Measurements from ENCODE around the gene ALDH8A1.

ALDH8A1 gene, protein sequence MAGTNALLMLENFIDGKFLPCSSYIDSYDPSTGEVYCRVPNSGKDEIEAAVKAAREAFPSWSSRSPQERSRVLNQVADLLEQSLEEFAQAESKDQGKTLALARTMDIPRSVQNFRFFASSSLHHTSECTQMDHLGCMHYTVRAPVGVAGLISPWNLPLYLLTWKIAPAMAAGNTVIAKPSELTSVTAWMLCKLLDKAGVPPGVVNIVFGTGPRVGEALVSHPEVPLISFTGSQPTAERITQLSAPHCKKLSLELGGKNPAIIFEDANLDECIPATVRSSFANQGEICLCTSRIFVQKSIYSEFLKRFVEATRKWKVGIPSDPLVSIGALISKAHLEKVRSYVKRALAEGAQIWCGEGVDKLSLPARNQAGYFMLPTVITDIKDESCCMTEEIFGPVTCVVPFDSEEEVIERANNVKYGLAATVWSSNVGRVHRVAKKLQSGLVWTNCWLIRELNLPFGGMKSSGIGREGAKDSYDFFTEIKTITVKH

DNA sequence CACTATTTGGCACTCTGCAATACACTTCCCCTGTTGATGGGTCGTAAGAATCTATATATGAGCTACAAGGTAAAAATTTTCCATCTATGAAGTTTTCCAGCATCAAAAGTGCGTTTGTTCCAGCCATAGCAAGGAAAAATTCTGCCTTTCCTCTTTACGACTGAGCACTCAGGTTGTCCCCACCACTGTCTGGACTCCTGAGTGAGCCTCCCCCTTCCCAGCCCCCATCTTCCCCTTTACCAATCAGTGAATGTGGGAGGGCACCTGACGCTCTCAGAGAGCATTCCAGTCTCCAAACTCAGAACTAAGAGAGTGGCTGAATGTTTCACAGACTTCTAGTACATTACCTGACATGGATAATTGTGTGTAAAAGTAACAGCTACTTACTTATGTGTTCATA, at the start of gene ALDH8A1:
ALDH8A1 (minus strand) TSS at position 175 of the 400 bp plus-strand sequence; CDS start at position 127, 48 bp downstream.
- DNase-seq: no peak

DNA sequence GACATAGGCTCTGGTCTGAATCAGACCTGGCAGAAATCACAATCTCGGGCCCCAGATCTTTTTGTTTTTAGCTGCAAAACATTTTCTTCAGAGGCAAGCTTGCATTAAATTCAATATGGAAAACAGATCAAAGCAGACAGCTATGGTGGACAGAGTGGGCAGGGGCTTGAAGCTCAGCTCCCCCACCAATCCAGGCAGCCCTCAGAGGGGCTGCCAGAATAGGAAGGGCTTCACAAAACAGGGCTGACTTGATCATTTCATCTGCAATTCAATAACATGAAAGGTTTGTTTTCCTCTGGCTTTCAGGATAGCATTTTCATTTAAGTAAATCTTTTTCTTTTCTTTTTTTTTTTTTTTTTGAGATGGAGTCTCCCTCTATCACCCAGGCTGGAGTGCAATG, 49.2 kb upstream of the ALDH8A1 start:
- no peak for DNase-seq

DNA sequence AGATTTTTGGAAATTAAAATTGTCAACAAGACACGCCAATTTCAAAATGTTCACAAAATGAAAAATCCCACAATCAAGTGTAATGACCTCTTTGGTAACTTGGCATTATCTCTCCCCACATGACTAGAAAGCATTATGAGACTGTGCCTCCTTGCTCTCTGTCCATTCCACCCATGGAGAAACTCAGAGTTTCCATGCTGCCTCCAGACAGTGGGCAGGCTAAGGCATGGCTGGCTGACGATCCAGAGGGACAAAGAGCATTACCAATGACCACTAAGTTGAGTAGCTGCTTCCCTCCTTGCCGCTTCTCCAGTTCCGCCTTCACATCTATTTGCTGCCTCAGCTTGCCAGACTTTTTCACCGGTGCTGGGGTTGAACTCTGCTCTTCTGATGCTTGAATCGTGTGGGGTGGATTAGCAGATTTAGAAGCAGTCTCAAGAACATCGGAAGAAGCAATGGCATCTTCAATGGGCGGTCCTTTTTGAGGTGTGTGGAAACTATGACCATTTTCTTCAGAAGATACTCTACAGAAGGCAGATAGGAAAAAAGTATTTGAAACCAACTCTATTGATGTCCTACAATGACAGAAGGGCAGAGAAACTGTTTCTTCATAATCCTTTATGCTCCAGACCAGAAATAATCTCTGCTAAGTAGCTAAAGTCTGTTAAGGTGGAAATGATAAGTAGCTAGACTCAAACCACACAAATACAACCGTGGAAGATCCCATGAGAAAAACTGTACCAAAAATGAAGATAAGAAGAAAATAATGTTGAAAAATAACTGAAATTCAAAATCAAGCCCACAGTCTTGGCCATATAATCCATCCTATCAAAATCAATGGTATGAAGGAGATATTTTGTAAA, 47.5 kb upstream of the ALDH8A1 start:
- no peak for DNase-seq

DNA sequence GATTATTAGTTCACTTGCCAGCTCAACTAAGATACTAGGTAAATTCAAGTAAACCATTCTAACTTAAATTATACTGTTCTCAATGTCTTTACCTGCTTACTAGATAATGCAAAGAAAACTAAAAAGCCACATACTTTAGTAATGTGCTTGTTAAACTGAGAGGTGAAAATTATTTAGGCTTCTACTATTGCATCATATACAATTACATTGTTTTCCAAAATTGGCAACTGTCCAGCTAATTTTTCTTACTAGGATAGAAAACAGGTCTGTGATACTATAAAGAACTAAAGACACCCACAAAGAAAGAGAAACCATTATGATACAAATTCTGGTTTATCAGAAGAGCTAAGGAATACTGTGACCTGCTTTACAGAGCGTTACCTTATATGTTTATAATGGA, 45.6 kb upstream of the ALDH8A1 start:
- DNase-seq: no peak

DNA sequence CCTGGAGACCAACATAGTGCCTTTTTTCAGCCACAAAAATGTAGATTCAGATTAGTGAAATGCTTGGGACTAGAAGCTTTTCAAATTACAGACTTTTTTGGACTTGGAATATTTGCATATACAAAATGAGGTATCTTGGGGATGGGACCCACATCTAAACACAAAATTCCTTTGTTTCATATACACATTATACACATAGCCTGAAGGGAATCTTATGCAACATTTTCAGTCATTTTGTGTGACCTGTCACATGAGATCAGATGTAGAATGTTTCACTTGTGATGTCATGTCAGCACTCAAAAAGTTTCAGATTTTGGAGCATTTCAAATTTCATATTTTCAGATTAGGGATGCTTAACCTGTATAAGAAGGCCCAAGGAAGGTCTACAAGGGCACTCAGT, 44.5 kb upstream of the ALDH8A1 start:
- DNase-seq: no peak

DNA sequence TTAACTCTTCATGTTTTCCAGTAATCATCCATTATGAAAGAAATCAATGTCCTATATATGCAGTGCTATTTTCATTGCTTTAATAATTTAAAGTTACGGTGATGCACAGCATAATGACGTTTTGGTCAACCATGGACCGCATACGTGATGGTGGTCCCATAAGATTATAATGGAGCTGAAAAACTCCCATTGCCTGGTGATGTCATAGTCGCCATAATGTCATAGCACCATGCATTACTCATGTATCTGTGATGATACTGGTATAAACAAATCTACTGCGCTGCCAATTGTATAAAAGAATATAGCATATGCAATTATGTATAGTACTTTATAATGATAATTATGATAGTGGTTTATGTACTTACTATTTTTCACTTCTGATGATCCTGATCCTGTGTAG, 42.3 kb upstream of the ALDH8A1 start:
- DNase-seq: no peak

DNA sequence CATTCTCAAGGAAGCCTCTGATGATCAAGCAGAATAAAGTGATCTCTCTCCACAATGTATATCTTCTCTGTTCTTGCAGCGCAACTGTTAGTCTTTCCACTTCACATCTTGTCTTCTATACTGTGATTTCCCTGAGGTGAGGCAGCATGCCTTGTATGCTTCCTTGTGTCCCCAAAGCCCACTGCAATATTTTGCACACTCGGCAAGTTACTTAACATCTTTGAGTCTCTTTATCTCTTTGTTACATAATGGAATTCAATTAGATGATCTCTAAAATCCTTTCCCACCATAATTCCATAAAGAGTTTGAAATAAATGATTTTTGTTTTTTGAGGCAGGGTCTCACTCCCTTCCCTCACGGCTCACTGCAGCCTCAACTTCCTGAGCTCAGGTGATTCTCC, 40.4 kb upstream of the ALDH8A1 start:
- DNase-seq: no peak

DNA sequence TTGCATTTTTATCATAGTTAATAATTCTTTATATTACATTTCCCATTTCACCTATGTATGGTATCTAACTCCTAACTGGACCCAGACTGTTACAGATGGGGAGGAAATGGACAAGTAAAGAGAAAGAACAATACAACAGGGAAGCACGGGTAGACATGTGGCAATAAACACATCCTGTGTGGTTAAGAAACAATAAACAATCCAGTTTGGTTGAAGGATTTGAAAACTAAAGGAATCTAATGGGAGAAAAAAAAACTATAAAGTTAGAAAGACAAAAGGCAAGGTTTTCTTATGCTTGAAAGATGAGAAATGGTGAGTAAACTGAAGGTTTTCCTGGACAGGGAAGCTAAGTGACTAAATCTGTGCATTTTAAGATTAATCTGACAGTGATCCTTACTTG, 34.9 kb upstream of the ALDH8A1 start:
- no peak for DNase-seq

DNA sequence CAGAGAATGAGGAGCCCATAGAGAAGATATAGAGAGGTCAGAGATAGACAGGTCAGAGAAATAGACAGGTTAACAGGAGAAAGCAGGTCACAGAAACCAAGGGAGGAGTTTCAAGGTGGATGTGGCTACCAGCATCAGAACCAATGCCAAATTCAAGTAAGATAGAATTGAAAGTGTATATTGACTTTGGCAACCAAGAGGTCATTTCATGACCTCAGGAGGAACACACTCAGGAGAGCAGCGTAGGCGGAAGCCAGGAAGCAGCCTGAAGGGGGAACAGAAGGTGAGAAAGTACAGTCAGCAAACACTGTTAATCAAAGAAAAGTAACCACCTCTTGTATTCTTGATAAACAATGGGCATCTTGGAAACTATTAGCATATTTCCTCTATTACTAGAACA, 33.9 kb upstream of the ALDH8A1 start:
- no peak for DNase-seq

DNA sequence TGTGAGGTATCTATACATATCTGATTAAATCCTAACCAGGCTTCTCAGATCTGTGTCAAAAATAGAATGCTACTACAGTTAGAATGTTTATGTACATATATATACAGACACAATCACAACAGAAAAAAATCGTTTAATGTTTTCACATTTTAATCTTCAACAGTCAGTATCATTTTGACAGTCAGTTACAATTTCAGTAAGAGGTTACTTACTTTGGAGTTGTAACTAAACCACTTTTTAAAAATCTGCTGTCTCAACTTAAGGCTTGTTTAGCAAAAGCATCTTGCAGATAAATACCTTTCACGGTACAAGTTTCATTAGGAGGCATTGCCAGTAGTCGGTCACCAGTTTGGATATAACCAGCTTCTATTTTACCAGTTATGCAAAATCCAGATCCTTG, 32.3 kb upstream of the ALDH8A1 start:
- no peak for DNase-seq

DNA sequence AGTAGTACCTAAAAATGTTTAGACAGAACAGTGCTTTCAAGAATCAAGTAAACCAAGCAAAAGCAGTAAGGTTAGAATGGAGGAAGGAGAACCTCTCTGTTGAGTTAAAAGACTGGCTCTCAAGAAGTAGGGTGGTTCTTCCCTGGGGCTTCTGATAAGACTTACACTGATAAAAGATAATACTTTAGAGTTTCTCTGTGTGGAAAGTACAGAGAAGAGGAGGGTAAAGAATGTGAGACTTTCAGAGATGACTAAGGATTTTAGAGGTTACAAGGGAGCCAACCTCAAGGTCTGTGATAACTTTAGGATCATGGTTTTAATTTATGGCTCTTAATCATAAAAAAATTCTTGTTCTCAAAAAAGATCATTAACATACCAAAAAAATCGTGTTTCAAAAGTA, 30.9 kb upstream of the ALDH8A1 start:
- no peak for DNase-seq

DNA sequence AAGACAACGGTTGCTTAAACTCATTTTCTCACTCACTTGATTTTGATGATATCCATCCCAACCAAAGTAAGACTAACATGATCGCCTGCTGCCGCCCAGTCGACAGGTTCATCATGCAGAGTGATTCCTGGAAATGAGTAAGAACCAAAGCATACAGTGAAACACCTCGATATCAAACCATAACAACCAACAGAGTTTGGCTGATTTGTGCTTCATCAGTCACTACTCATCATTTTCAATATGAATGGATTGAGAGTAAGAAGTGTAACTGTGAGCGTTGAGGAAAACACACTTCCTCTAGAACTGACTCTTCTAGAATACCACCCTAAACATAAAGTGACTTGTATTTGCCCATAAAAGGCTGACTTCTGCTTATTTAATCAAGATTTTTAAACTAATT, 29.2 kb upstream of the ALDH8A1 start:
- no peak for DNase-seq

DNA sequence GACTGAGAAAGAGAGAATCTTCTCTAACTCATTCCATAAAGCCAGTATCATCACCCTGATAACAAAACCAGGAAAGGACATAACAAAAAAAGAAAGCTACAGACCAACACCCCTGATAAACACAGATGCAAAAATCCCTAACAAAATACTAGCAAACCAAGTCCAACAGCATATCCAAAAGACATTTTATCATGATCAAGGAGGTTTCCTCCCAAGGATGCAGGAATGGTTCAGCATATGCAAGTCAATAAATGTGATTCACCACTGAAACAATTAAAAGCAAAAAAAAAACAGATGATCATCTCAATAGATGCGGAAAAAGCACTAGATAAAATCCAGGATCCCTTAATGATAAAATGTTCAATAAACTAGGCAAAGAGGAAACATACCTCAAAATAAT, 24.5 kb upstream of the ALDH8A1 start:
- no peak for DNase-seq

DNA sequence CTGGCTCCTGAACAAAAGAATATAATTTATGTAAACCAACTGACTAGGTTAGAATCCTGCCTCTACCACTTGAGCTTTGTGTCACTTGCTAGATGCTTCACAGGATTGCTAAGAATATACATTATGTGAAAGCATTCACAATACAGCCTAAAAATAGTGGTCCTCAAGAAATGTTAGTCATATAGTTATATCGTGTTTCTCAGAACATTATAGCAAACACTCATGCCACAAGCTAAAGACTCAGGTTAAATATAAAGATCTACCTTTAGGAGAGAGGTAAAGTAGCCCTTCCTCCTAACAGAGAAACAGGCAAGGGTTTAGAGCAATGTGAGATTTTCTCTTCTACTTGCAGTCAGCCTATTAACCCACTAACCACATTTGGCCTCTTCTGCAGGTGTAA, 17.8 kb upstream of the ALDH8A1 start:
- DNase-seq: no peak

DNA sequence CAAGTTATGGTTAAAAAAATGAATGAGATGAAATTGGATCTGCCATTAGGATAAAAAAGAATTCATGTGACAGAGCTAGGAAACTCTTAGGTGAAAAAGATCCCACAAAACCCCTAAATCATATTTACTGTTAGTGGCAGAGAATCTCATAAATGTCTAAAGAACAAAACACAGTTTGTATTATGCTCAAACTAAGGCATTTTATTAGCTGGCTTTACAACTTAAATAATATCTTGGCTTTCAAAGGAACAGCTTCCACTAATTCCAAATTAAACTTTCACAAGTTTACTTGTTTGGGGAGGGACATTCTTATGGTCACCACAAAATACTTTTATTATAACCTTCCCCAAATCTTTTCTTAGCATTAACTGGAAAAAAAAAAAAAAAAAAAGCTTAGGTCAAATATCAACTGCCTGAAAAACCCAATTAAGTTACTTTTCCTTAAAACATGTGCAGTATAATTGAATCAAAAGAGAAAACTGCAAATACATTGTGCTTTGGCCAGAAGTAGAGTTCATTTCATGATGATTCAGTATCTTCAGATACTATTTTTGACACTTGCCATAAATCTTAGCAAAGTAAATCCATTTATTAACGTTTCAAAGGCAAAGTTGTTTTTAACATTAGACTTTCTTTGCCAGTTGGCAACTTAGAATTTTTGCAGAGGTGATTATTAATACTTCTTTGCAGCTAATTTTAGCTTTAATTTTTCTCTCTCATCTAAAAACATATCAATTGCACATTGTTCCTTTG, 14.7 kb upstream of the ALDH8A1 start:
- DNase-seq: no peak

DNA sequence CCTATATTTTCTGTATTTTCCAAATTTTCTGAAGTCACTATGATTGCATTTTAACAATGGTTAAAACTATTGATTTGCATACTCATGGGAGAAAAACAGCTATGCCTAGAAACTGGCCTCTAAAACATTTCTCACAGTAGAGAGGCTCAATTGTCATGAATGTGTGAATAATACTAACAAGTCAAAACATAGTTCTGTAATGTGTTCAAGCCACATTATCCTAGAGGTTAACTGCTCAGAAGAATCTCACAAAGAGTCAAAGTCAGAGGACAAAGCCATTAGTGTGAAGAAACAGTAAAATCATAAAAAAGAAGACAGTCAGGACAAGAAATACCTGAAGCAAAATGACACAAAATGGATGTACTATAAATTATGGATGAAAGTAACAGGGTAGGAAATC, 12.5 kb upstream of the ALDH8A1 start:
- no peak for DNase-seq

DNA sequence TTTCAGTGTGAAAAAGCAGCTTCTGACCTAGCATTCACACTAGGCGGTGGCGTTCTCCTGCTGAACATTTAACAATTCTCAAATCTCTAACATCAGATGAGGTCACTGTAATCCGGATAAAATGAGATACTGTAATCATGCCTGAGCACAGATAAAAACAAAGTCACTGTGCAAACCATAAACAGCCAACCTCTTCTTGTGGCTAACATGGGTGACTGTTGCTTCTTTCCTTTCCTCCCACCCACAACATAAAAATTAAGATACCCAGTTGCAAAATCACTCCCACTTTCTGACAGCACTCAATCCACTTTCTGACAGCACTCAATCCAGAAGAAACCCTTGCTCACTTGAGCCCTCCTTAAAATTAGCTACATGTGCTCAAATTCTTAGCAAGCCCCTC, 11.5 kb upstream of the ALDH8A1 start:
- no peak for DNase-seq

DNA sequence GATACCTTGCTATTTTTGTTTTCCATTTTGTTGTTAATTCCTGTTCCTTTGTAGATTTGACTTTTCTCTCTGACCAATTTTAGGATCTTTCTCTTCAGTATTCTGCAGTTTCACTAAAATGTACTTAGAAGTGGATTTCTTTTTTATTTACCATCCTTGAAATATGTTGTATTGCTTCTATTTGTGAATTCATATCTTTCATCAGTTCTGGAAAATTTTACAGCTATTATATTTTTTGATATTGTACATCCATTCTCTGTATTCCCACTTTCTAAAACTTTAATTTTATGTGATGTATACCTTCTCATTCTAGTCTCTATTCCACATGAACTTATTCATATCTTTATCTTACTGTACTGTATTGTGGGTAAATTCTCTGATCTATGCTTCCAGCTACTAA, 9.7 kb upstream of the ALDH8A1 start:
- no peak for DNase-seq

DNA sequence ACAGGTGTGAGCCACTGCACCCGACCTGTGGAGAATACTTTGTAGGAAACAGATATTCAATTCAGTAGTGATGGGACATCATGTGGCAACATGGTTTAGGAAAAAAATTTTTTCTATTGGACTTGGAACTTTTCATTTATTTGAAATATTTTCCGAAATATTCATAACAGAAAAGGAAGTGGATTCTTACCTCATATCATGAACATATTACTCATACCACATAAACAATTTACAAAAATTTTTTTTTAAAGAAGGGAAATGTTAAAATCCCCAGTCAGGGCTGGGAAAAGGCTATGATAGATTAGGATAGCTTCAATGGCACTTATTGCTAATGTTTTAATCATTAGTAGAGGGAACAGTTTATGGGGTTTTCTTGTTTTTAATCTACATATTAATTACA, 6.8 kb upstream of the ALDH8A1 start:
- DNase-seq: no peak

DNA sequence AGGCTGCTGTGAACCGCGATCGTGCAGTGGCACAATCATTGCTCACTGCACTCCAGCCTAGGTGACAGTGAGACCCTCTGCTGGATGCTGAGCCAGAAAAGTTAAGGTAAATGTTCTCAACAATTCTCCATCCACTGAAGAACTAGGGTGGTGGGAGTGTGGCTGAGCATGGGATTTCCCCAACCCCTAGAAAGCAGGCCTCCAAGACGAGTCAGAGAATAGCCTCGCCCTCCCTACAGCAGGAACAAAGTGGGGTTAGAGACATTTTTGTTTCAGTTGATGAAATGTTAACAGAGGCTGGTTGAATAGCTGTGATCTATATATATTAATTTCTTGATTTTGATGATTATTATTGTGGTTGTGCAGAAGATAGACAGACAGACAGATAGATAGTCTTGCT, 6.1 kb upstream of the ALDH8A1 start:
- no peak for DNase-seq

DNA sequence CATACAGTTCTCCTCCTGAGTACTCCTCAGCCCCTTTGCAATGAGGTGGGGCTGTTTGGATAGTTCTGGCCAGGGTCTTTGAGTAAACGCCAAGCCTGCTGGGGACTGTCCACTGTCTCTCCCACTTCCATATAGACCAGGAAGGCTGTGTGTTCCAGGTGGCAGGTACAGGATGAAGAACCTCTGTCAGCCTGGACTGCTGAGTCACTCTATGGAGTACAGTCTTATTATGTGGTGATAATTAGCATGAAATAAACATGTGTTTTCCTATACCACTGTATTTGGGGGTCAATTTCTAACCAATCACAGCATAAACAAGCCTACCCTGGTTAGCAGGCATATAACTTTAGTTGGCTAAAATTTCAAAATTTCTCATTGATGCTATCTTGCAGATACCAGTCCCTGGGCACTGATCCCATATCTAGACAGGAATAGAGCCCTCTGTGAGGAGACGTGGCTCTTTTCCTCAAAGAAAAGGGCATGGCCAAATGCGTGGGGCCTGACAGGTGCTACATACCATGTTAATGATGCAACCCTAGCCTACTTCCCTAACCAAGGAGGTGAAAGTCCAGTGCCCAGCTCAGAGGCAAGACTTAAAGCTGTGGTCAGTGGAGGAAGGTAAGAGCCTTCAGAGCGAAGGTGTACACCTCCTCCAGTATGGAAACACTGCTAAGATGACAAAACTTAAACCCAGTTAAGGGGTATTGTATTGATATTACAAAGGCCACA, 4.5 kb upstream of the ALDH8A1 start:
- peak; percentile 23 for DNase-seq

DNA sequence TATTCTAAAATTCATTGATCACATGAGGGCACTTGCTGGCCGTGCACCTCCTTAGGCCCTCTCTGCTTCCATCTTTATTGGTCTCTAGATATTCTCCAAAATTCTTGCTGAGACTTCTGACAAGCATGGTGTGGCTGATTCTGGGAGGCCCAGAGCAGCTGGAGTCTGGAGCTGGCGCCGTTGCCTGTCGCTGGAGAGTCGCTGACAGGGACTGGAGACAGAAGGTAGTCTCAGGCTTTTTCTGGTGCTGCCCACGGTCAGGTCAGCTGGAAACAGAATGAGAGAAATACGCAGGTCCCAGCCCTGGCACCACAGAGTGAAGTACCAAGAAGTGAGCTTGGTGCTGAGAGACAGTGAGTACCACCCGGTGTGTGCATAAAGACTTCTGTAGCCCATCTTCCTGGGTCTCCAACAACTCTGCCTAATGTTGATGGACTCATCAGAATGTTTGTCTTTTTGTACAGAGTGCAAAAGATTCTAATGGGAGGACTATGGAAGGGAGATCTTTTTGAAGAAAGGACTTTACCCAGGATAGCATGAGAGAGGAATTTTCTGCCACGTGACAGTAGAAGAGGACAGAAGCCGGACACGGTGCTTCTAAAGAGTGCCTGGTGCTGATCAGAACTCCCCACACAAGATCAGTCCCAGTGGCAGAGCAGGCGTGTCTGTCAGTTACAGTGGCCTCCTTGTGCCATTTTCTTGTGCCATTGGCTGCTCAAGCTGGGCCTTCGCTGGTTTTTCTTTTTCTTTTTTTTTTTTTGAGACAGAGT, 1.8 kb upstream of the ALDH8A1 start:
- no peak for DNase-seq
